Forelimb muscle (tissue), 1 donor: ENCODE results near the gene KRTAP3-1. TPM values are rescaled to one million over a fixed set of nuclear protein-coding genes. Genes with fewer than 3 reads are reported as not detected.

Experiments
- DNase-seq: peaks from one replicate; pipeline ENCODE4 v3.0.0-alpha.2; 2013; ENCODE audit warnings: low read depth
- polyA plus RNA-seq: library from polyadenylated mRNA; unstranded; fragments of 120-200 nt; gene quantifications from one replicate; pipeline ENCODE4 v1.2.1, GENCODE V29; 2013; ENCODE audit not compliant: insufficient read length

The KRTAP3-1 gene
- polyA plus RNA-seq, 1 donor, result not detected

- DNase-seq, result no peak
Observed at GRCh38 chr17:40978575-40979151, 30.3 kb downstream of the KRTAP3-1 start.

GRCh38 chr17:40975516-40975915 is 33.4 kb downstream of the KRTAP3-1 start:
- DNase-seq, result no peak

GRCh38 chr17:40974366-40974765 is 34.6 kb downstream of the KRTAP3-1 start:
- DNase-seq, result no peak

GRCh38 chr17:40967582-40967981 is 41.3 kb downstream of the KRTAP3-1 start:
- no peak for DNase-seq

- no peak for DNase-seq
Observed at GRCh38 chr17:40966848-40967247, 42.1 kb downstream of the KRTAP3-1 start, which contains the start of gene KRT39. KRT39 (minus strand) TSS chr17:40966948; CDS start chr17:40966856, 92 bp downstream.

- DNase-seq, result no peak
Observed at GRCh38 chr17:40963838-40964237, 45.1 kb downstream of the KRTAP3-1 start.

GRCh38 chr17:40962059-40962561 is 46.8 kb downstream of the KRTAP3-1 start:
- no peak for DNase-seq

GRCh38 chr17:40961591-40961990 is 47.3 kb downstream of the KRTAP3-1 start:
- no peak for DNase-seq

GRCh38 chr17:40960144-40960543 is 48.8 kb downstream of the KRTAP3-1 start:
- DNase-seq, result no peak

Other genes with a start within 250 kb of the KRTAP3-1 start
- not detected for gene KRT26, start 236.9 kb downstream of the KRTAP3-1 start, polyA plus RNA-seq
- gene KRT27, start 226.6 kb downstream of the KRTAP3-1 start, polyA plus RNA-seq, result not detected
- not detected for gene KRT28, start 209.2 kb downstream of the KRTAP3-1 start, polyA plus RNA-seq
- gene KRT10, start 186.5 kb downstream of the KRTAP3-1 start, polyA plus RNA-seq, result 35.8 TPM
- gene KRT12, start 141.9 kb downstream of the KRTAP3-1 start, polyA plus RNA-seq, result 0.08 TPM
- not detected for gene KRT20, start 123.9 kb downstream of the KRTAP3-1 start, polyA plus RNA-seq
- gene KRT23, start 71.5 kb downstream of the KRTAP3-1 start, polyA plus RNA-seq, result 0.19 TPM
- gene KRT39, start 42.2 kb downstream of the KRTAP3-1 start, polyA plus RNA-seq, result 7.2 TPM
- gene KRT40, start 24.8 kb downstream of the KRTAP3-1 start, polyA plus RNA-seq, result 10.9 TPM
- gene KRTAP3-3, start 15.0 kb downstream of the KRTAP3-1 start, polyA plus RNA-seq, result not detected
- 0.52 TPM for gene KRTAP3-2, start 9.2 kb downstream of the KRTAP3-1 start, polyA plus RNA-seq
- not detected for gene KRTAP1-5, start 18.1 kb upstream of the KRTAP3-1 start, polyA plus RNA-seq
- gene KRTAP1-4, start 21.1 kb upstream of the KRTAP3-1 start, polyA plus RNA-seq, result not detected
- gene KRTAP1-3, start 25.7 kb upstream of the KRTAP3-1 start, polyA plus RNA-seq, result not detected
- not detected for gene KRTAP1-1, start 32.3 kb upstream of the KRTAP3-1 start, polyA plus RNA-seq
- not detected for gene KRTAP2-1, start 38.2 kb upstream of the KRTAP3-1 start, polyA plus RNA-seq
- not detected for gene KRTAP2-2, start 46.1 kb upstream of the KRTAP3-1 start, polyA plus RNA-seq
- not detected for gene KRTAP2-3, start 51.0 kb upstream of the KRTAP3-1 start, polyA plus RNA-seq
- not detected for gene KRTAP2-4, start 56.8 kb upstream of the KRTAP3-1 start, polyA plus RNA-seq
- not detected for gene KRTAP4-7, start 75.0 kb upstream of the KRTAP3-1 start, polyA plus RNA-seq
- not detected for gene KRTAP4-8, start 89.0 kb upstream of the KRTAP3-1 start, polyA plus RNA-seq
- gene KRTAP4-16, start 93.1 kb upstream of the KRTAP3-1 start, polyA plus RNA-seq, result not detected
- not detected for gene KRTAP4-9, start 96.3 kb upstream of the KRTAP3-1 start, polyA plus RNA-seq
- not detected for gene KRTAP4-11, start 109.2 kb upstream of the KRTAP3-1 start, polyA plus RNA-seq
- gene KRTAP4-12, start 115.1 kb upstream of the KRTAP3-1 start, polyA plus RNA-seq, result not detected
- not detected for gene KRTAP4-6, start 131.4 kb upstream of the KRTAP3-1 start, polyA plus RNA-seq
- gene KRTAP4-5, start 140.7 kb upstream of the KRTAP3-1 start, polyA plus RNA-seq, result not detected
- not detected for gene KRTAP4-4, start 151.6 kb upstream of the KRTAP3-1 start, polyA plus RNA-seq
- gene KRTAP4-3, start 159.1 kb upstream of the KRTAP3-1 start, polyA plus RNA-seq, result not detected
- gene KRTAP4-2, start 169.1 kb upstream of the KRTAP3-1 start, polyA plus RNA-seq, result not detected
- gene KRTAP4-1, start 175.8 kb upstream of the KRTAP3-1 start, polyA plus RNA-seq, result not detected
- not detected for gene KRTAP9-1, start 180.8 kb upstream of the KRTAP3-1 start, polyA plus RNA-seq
- gene KRTAP9-2, start 217.5 kb upstream of the KRTAP3-1 start, polyA plus RNA-seq, result not detected
- not detected for gene KRTAP9-3, start 223.3 kb upstream of the KRTAP3-1 start, polyA plus RNA-seq
- not detected for gene KRTAP9-8, start 228.9 kb upstream of the KRTAP3-1 start, polyA plus RNA-seq
- not detected for gene KRTAP9-4, start 240.6 kb upstream of the KRTAP3-1 start, polyA plus RNA-seq
- gene KRTAP9-9, start 246.3 kb upstream of the KRTAP3-1 start, polyA plus RNA-seq, result not detected